ENCODE data around the gene OR5J2.
"Not testable (repeated sequence)": the region's sequence is repeated elsewhere in the genome, so short reads cannot be mapped to it uniquely, and the experiment has no call there.

The OR5J2 gene

GRCh38 chr11:56176318-56176717 is at the start of gene OR5J2:
Gene OR5J2 (plus strand): TSS chr11:56176618. CDS start chr11:56176618, 0 bp downstream.
- DNase-seq (ENCODE audit: low spot score): no peak

- no peak for DNase-seq (ENCODE audit: low spot score)
These were observed 36.2 kb upstream of the OR5J2 start, which contains the start of gene OR8J3 for GRCh38 chr11:56140151-56140661. Gene OR8J3 (minus strand): TSS chr11:56140201. CDS start chr11:56137718, 2,483 bp downstream.

- not testable (repeated sequence) for DNase-seq (ENCODE audit: low spot score)
These were observed 32.7 kb upstream of the OR5J2 start for GRCh38 chr11:56143681-56144080.

- no peak for DNase-seq (ENCODE audit: low spot score)
These were observed 25.0 kb upstream of the OR5J2 start for GRCh38 chr11:56151376-56151775.

GRCh38 chr11:56152333-56152732 is 24.1 kb upstream of the OR5J2 start:
- DNase-seq (ENCODE audit: low spot score): no peak

GRCh38 chr11:56160217-56160616 is 16.2 kb upstream of the OR5J2 start, which contains the start of gene OR8K5:
Gene OR8K5 (minus strand): TSS chr11:56160317. CDS start chr11:56160317, 0 bp downstream.
- DNase-seq (ENCODE audit: low spot score): no peak

- DNase-seq (ENCODE audit: low spot score): no peak
These were observed 12.6 kb upstream of the OR5J2 start for GRCh38 chr11:56163804-56164203.

GRCh38 chr11:56172256-56172830 is 4.1 kb upstream of the OR5J2 start:
- DNase-seq (ENCODE audit: low spot score): no peak

- DNase-seq (ENCODE audit: low spot score): no peak
These were observed 7.0 kb downstream of the OR5J2 start for GRCh38 chr11:56183459-56183858.

GRCh38 chr11:56188602-56189001 is 12.2 kb downstream of the OR5J2 start:
- DNase-seq (ENCODE audit: low spot score): no peak

- DNase-seq (ENCODE audit: low spot score): no peak
These were observed 20.3 kb downstream of the OR5J2 start for GRCh38 chr11:56196705-56197104.

GRCh38 chr11:56197367-56197766 is 20.9 kb downstream of the OR5J2 start:
- DNase-seq (ENCODE audit: low spot score): no peak

- no peak for DNase-seq (ENCODE audit: low spot score)
These were observed 31.4 kb downstream of the OR5J2 start for GRCh38 chr11:56207790-56208189.

- DNase-seq (ENCODE audit: low spot score): no peak
These were observed 38.1 kb downstream of the OR5J2 start for GRCh38 chr11:56214537-56214936.

GRCh38 chr11:56219735-56220134 is 43.3 kb downstream of the OR5J2 start:
- not testable (repeated sequence) for DNase-seq (ENCODE audit: low spot score)

Data from hepatic stellate cell (primary cell).